NCI-H2171 treated with DMSO at 0.1 percent for 48 hours (cell line): ENCODE measurements around the gene PPP1R14C.
"Not testable (repeated sequence)": the region's sequence is repeated elsewhere in the genome, so short reads cannot be mapped to it uniquely, and the experiment has no call there.

ENCODE experiments used
- DNase-seq: peaks from one replicate; lab custom pipeline; 2025; lab: John Stamatoyannopoulos, UW

The PPP1R14C gene

DNA sequence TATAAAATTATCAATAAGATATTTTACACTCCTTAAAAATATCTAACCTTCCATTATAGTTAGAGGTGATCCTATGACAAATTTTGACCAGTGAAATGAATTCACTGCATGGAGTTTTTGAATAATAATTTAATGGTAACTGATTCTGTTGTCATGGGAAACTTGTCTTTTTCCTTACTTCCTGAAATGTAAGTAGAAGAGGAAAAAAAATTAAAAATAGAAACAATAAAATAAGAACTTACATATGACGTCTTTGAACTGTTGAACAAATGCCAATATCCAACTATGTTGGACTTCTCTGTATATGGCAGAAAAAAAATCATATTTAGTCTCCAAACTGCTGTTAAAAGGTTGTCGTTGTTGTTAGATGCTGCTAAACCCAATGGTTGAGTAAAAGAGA is 26.3 kb downstream of the PPP1R14C start:
- DNase-seq = no peak

DNA sequence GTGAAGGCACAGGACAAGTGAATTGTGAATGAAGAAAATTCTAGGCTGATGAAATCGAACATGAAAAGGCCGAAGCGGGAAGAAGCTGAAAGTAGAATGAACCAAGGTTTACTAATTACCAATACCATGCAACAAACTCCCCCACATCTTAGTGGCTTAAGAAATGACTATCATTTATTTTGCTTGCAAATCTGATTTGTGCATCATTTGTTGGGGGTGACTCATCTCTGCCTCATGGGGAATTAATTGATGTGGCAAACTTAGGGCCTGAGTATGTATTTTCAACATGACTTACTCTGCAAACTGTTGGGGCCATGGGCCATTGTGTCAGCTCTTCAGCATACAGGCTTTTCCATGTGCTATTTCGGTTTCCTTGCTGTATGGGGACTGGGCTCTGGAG is 26.8 kb downstream of the PPP1R14C start:
- DNase-seq = no peak

DNA sequence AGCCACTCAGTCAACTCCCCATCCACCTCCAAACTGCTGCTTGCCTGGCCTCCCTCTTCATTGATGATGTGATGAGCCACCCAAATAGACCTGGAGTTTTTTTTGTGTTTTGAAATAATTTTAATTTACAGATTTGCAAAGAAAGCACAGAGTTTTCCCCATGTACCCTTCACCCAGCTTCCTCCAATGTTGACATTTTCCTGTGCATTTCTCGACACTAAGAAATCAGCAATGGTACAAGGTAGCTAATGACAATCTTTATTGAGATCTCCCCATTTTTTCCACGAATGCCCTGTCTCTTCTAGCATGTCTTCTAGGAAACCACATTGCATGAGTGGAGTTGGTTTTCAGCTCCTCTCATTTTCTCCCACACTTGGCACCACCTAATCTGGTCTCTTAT is 30.1 kb downstream of the PPP1R14C start:
- DNase-seq = no peak

GRCh38 chr6:150175586-150176151 is 32.8 kb downstream of the PPP1R14C start:
- DNase-seq = peak; percentile 47

DNA sequence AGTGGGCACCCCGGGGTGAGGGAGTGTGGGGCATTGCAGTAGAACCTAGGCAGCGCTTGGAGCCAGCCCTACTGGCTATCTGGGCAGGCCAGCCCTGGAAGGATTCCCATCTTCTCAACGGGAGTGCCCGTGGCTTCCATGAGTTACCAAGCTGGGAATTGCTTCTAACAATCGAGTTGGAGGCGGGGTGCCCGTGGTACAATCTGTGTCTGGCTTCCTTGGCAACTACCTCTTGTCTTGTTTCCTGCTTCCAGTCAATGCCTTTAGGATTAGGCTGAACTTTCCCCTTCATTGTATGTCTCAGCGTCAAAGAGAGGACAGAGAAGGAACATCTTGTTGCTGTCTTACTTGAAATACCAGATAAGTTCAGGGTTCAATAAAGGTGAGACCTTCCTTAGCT is 33.3 kb downstream of the PPP1R14C start:
- no peak for DNase-seq

DNA sequence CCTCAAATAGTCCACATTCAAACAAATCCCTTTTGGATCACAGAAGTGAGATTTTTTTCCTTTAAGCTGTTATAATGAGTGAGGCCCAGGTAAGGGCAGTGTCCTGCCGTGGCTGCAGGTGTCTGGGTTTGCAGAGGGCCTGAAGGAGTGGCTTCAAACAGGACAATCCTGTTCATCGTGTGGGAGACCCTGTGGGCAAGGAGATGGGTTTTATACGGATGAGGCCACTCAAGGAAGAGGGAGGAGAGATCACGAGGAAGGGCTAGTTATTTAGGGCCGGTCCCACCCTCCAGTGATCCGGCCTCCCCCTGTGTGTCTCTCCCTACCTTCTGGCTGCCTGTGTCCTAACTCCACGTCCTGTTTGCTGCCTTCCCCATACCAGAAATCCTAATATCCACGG is 33.8 kb downstream of the PPP1R14C start:
- DNase-seq = no peak

GRCh38 chr6:150177259-150177951 is 34.6 kb downstream of the PPP1R14C start:
- DNase-seq = no peak

- peak; percentile 28 for DNase-seq
Measured at GRCh38 chr6:150177952-150178520, 35.2 kb downstream of the PPP1R14C start.

GRCh38 chr6:150179030-150179429 is 36.2 kb downstream of the PPP1R14C start:
- no peak for DNase-seq

- DNase-seq = not testable (repeated sequence)
Measured at GRCh38 chr6:150179907-150180424, 37.1 kb downstream of the PPP1R14C start.

DNA sequence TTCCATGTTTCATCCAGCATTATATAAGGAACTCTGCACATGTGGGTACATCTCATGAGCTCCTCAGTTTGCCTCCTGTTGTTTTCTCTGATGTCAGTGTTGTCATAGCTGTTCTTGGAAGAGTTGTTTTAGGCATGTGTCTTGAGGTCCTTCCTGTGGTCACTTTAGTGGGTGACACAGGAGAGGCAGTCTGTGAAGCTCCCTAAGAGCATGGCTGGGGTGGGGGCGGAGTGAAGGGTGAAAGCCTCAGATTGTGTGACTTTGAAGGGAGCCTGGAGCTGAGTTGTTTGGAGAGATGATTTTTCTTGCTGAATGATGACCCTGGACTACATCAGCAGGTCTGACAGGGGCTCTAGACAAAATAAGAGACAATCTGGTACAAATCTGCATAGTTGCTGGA is 37.7 kb downstream of the PPP1R14C start:
- DNase-seq = no peak

DNA sequence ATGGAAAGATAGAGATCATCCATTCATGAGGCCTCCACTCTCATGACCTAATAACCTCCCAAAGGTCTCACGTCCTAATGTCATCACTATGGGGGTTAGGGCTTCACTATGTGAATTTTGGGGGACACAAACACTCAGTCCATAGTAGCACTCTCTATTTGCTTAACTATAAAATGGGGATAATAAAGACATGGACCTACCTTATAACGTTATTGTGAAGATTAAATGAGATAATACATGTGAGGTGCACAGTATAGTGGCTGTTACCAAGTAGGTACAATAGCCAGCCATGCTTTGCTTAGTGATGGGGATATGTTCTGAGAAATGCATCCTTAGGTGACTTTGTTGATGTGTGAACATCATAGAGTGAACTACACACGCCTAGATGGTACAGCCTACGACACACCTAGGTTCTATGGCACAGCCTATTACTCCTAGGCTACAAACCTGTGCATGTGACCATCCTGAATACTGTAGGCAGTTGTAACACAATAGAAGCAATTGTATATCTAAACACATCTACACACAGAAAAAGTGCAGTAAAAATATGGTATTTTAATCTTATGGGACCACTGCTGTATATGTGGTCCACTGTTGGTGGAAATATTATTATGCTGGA is 39.7 kb downstream of the PPP1R14C start:
- DNase-seq = no peak

DNA sequence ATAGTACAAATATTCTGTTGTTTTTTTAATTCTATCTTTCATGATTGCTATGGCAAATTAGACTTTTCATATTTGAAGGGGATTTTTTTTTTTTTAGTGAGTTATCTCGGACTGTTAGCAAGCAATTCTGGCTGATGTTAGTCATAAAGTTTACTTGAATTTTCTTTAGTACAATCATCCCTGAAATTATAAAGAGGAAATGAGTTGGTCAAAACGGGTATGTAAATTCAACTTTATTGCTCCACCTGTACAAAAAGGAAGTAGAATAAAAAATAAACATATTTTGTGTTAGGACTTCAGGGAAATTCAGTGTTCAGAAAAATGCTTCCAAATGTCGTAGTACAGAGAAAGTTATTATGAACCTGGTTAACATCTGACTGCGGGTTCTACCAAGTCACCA is 40.3 kb downstream of the PPP1R14C start:
- no peak for DNase-seq

- DNase-seq = no peak
Measured at GRCh38 chr6:150183966-150184365, 41.1 kb downstream of the PPP1R14C start.

GRCh38 chr6:150184850-150185731 is 42.2 kb downstream of the PPP1R14C start:
- no peak for DNase-seq

- no peak for DNase-seq
Measured at GRCh38 chr6:150185732-150186117, 42.9 kb downstream of the PPP1R14C start.

- no peak for DNase-seq
Measured at GRCh38 chr6:150186129-150186898, 43.5 kb downstream of the PPP1R14C start.

DNA sequence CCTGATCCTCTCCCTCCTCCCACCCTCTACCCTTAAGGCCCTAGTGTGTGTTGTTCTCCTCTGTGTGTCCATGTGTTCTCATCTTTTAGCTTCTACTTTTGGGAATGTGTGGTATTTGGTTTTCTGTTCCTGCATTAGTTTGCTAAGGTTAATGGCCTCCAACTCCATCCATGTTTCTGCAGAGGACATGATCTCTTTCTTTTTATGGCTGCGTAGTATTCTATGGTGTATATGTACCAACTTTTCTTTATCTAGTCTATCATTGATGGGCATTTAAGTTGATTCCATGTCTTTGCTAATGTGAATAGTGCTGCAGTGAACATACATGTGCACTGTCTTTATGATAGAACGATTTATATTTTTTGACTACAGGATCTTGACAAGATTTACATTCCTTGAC is 44.6 kb downstream of the PPP1R14C start:
- not testable (repeated sequence) for DNase-seq

DNA sequence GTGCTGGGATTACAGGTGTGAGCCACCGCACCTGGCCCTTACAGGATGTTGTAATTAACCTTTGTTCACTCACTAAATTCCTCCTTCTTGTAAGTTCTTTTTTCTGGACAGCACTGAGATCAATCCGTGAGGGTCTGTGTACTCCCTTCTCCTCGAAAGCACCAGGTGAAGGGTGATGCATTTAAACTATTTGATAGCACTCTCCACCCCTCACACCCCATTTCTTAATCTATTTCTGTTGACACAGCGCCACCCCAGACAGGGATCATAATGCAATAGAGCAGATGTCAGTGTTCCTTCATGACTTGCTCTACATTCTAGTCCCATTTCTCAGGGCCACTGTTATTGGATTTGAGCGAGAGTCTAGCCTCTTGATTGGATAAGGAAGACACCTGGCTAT is 46.3 kb downstream of the PPP1R14C start:
- DNase-seq = peak; percentile 7

- no peak for DNase-seq
Measured at GRCh38 chr6:150191809-150192208, 49.0 kb downstream of the PPP1R14C start.

- DNase-seq = no peak
Measured at GRCh38 chr6:150194195-150194594, 51.4 kb downstream of the PPP1R14C start.
